Measurements from ENCODE around the gene PDE7B. TPM values are rescaled to one million over a fixed set of nuclear protein-coding genes. Genes with fewer than 3 reads are reported as not detected.
"Not testable (repeated sequence)": the region's sequence is repeated elsewhere in the genome, so short reads cannot be mapped to it uniquely, and the experiment has no call there.

PDE7B gene
- total RNA-seq, 1 donor from 2014 or later: 13.3 TPM

GRCh38 chr6:136077834-136078576 lies 226.5 kb downstream of the PDE7B start:
- ATAC-seq (no peak), DNase-seq (ENCODE audit: low spot score) (no peak)
- intact Hi-C loops (cut with DNase I): no loop called here

DNA sequence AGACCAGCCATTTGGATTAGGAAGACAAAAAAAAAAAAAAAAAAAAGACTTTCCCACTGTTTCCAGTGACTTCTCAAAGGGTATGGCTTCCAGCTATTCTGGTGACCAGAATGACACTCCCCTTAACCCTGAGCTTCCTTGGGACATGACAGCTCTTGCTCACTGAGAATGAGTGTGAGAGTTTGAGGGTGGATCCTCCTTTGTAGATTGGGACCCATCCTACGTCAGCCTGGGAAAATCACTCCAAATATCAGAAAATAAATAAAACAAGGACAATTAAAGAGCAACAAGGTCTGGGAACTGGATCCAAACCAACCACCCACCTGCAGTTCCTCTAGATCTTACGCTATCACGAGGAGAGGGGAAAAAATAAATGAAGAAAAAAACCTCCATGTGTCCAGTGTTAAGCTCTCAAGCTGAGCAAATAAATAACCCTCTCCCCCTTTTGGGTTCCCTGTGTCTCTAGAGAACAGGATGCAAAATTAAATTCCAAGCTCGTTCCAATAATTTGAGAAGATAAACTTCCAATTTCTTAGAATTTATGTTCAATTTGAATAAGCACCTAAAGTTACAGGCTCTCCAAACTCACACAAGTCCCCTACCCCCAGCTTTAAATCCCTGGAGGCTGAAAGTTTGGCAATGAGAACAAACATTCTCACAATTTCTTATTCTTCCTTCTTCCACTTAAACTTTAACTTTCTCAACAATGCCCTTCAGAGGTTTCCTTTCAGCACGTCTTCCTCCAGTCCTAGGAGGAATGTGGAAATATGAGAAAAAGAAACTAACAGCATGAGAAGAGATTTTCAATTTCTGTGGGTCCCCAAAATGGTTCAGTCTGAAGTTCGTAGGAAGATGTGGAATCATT lies 228.4 kb downstream of the PDE7B start:
- ATAC-seq (peak; percentile 87), DNase-seq (ENCODE audit: low spot score) (no peak)
- intact Hi-C loops (cut with DNase I): no loop called here

DNA sequence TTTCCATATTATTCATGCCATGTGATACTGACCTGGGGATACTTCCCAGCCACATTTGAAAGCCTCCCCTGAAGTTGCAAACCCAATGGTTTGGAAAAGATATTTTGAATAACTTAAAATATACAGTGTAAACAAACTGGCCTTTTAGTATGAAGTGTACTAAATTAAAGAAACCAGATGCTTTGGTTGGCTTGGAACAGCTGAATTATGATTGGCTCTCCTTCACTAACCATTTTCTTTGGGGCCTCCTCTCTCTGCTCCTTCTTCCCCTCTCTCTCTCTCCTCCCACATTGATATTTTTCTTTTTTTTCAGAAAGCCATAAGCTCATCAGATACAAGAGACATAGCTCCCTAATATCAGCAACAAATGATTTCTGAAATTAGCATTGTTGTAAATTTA lies 232.0 kb downstream of the PDE7B start:
- no peak for ATAC-seq
- intact Hi-C loops (cut with DNase I): no loop called here
- no peak for DNase-seq (ENCODE audit: low spot score)

- intact Hi-C loops (cut with DNase I): no loop called here
- DNase-seq (ENCODE audit: low spot score) (no peak), ATAC-seq (no peak)
Observed at GRCh38 chr6:136084403-136084802, 232.9 kb downstream of the PDE7B start.

DNA sequence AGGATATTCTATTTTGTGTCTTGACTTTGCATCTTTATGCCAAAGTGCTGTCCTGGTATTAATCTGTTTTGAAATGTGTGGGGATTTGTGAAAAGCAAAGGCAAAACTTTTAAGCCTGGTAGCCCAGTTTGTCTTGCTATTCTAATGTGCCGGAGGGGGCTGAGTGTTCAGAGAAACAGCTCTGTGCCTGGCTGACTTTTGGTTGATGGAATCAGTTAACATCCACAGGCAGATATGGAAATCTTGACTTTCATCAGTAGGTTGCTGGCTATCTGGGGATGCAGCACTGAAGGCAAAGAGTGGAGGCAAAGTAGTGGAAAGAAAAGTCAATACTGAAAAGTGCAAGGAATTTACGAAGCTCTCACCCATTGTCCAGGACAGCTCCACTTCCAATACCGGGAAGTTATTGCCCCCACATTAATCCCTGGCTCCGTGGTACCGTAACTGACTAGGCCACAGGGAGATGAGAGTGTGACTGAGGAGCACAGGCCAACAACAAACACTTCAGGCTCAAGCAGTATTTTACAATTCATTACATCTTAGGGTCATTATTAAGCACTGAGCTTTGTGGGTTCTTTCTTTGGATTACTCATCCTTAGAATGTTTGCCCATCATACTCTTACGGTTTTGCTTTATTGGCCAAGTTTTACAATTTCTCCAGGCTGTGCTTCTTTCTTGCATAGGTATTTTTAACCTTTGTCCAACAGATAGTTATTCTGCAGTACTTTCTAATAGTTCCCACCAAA lies 234.0 kb downstream of the PDE7B start:
- ATAC-seq: no peak
- intact Hi-C loops (cut with DNase I): no loop called here
- DNase-seq (ENCODE audit: low spot score): no peak

DNA sequence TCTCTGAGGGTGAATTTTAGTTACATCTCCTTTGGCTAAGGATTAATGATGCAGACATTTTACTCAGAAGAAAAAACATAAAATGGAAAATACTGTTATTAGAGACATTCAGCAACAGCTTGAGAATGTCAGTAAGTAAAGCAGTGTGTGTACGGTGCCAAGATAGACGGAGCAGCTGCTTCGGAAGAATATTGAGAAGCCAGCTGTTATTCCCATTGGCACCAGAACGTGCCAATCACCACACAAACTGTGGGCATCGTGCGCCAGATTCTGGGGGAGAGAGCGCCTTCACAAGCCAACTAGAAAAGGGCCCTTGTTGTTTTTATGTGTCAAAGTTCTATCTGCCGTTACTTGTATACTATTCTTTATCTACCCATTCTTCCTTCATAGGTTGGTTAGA lies 235.2 kb downstream of the PDE7B start:
- no peak for ATAC-seq
- DNase-seq (ENCODE audit: low spot score): no peak
- intact Hi-C loops (cut with DNase I): no loop called here

- DNase-seq (ENCODE audit: low spot score): no peak
- ATAC-seq: no peak
- intact Hi-C loops (cut with DNase I): no loop called here
Observed at GRCh38 chr6:136087986-136088385, 236.5 kb downstream of the PDE7B start.

DNA sequence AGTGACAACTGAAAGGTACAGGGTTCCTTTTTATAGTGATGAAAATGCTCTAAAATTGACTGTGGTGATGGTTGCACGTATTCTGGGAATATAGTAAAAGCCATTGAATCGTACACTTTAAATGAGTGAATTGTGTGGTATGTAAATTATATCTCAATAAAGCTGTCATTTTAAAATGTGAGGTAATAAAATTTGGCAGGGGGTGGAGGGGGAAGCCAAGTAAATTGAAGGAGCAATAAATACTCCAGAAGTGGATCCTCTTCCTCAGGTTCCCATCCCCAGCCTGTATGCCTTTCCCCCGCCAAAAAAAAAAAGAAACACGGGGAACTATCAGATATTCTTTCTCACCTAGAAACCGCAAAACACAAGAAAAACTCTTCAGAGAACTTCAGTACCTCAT lies 237.2 kb downstream of the PDE7B start:
- intact Hi-C loops (cut with DNase I): no loop called here
- DNase-seq (ENCODE audit: low spot score) (no peak), ATAC-seq (no peak)

DNA sequence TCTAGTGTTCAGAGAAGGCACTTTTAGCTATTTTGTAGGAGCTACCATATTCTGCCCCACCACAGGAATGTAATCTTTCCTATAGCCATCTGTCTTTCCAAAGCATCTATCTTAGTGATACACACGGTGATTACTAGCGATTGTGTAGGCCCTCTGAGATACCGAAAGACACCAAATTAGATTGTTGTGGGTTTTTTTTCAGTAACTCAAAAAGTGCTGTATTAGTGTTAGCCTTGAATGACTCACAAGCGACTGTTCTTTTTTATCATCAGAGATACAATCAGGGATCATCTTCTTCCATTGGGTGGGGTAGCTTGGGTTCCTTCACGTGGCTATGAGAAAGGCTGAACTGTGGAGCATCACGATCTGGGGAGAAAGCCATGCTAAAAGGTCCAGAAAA lies 238.4 kb downstream of the PDE7B start:
- ATAC-seq: no peak
- no peak for DNase-seq (ENCODE audit: low spot score)
- intact Hi-C loops (cut with DNase I): no loop called here

DNA sequence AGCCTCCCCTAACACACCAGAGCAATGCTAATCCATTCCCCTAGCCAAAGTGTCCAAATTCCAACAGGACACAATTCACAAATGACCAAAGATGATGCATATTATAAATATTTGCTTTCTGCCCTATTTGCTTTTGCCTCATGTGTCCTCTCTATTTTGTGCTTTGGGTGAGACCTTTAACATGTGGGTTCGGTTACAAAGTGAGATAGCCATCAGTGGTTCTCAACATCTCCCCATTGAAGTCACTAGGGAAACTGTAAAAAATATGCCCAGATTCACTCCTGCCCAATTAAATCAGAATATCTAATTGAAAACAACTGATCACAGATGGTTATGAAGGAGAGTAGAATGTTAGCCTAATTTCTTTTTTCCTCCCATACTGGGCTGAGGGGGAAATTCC lies 239.4 kb downstream of the PDE7B start:
- no peak for ATAC-seq

GRCh38 chr6:136092897-136093296 lies 241.4 kb downstream of the PDE7B start:
- no peak for DNase-seq (ENCODE audit: low spot score)
- ATAC-seq: no peak
- intact Hi-C loops (cut with DNase I): no loop called here

More for the DNA sequence above, 239.4 kb downstream of the PDE7B start:
- no peak for DNase-seq (ENCODE audit: low spot score)
- intact Hi-C loops (cut with DNase I): no loop called here

DNA sequence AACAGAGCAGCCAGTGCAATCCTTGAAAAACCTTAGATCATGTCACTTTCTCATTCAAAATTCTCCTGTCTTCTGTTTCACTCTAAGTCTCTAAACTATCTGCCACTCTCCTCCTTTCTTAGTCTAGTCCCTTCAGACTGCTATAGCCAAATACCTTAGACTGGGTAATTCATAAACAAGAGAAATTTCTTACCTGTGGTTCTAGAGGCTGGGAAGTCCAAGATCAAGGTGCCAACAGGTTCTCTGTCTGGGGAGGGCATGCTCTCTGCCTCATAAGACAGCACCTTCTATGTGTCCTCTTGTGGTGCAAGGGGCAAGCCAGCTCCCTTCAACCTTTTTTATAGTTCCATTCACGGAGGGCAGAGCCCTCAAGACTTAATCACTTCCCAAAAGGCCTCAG lies 242.3 kb downstream of the PDE7B start:
- intact Hi-C loops (cut with DNase I): no loop called here
- ATAC-seq (no peak), DNase-seq (ENCODE audit: low spot score) (no peak)

- DNase-seq (ENCODE audit: low spot score): no peak
- no peak for ATAC-seq
- intact Hi-C loops (cut with DNase I): no loop called here
Observed at GRCh38 chr6:136094812-136095211, 243.3 kb downstream of the PDE7B start.

GRCh38 chr6:136095986-136096385 lies 244.5 kb downstream of the PDE7B start:
- intact Hi-C loops (cut with DNase I): no loop called here

GRCh38 chr6:136102991-136103688 lies 251.6 kb downstream of the PDE7B start:
- peak; percentile 41 for ATAC-seq
- intact Hi-C loops (cut with DNase I): no loop called here

More at GRCh38 chr6:136095986-136096385, 244.5 kb downstream of the PDE7B start:
- ATAC-seq (peak; percentile 96), DNase-seq (ENCODE audit: low spot score) (no peak)

DNA sequence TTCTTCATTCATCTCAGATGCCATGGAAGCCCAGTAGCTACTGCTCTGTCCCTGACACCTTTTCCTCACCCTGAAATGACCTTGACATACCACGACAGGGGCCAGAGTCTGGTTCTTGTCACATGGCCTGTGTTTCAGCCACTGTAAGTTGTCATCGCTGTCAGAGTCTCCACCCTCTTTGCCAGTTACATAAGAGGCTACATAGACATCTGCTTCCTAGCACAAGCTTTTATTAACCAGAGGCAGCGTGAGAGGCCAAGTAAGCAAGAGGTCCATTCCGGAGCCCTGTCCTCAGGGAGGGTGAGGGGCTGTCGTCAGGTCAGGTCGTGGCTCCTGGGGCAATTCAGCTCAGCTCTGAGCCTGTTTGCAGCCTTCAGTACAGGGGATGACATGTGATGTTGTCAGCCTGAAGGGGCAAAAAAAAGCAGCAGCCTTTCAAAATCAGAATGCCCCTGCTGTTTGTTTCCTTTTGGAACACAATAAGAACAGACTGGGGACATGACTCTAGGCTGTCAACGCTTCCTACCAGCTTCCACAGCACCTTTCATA lies 252.3 kb downstream of the PDE7B start:
- intact Hi-C loops (cut with DNase I): no loop called here
- ATAC-seq (peak; percentile 92), DNase-seq (ENCODE audit: low spot score) (no peak)

More at GRCh38 chr6:136102991-136103688, 251.6 kb downstream of the PDE7B start:
- DNase-seq (ENCODE audit: low spot score): no peak

DNA sequence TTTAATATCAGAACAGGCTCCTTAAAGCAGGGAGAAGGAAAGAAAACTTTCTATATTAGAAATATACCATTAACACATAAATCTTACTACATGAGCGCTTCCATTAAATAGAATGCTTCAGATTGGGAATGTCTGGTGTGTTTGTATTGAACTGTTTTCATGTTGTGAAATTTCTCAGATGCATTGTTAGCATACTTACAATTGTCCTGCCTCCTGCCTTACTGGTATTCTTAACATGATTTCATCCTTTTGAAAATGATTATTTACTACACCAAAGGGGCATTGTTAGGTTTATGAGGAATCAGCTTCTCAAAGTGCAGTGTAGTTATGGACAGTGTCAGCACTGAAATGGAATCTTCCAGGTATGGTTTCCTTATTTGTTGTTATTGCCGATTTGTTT lies 253.1 kb downstream of the PDE7B start:
- DNase-seq (ENCODE audit: low spot score): no peak
- ATAC-seq: no peak
- intact Hi-C loops (cut with DNase I): no loop called here

DNA sequence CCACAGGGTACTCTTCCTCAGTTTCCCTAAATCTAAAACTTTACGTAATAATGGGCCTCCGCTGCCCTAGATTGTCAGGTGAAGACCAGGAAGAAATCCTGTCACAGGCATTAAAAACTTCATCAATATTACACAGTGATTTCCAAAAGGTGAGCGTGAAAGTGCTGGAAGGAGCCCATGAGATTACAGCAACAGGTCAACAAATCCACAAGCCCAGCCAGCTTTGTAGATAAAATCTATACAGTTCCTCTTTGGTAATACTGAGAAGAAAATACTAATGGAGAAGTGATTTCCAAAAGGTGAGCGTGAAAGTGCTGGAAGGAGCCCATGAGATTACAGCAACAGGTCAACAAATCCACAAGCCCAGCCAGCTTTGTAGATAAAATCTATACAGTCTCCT lies 254.3 kb downstream of the PDE7B start:
- ATAC-seq; intact Hi-C loops (cut with DNase I); DNase-seq (ENCODE audit: low spot score): not testable (repeated sequence)
